Measurements from ENCODE around the gene TRIM72.

The TRIM72 gene

DNA sequence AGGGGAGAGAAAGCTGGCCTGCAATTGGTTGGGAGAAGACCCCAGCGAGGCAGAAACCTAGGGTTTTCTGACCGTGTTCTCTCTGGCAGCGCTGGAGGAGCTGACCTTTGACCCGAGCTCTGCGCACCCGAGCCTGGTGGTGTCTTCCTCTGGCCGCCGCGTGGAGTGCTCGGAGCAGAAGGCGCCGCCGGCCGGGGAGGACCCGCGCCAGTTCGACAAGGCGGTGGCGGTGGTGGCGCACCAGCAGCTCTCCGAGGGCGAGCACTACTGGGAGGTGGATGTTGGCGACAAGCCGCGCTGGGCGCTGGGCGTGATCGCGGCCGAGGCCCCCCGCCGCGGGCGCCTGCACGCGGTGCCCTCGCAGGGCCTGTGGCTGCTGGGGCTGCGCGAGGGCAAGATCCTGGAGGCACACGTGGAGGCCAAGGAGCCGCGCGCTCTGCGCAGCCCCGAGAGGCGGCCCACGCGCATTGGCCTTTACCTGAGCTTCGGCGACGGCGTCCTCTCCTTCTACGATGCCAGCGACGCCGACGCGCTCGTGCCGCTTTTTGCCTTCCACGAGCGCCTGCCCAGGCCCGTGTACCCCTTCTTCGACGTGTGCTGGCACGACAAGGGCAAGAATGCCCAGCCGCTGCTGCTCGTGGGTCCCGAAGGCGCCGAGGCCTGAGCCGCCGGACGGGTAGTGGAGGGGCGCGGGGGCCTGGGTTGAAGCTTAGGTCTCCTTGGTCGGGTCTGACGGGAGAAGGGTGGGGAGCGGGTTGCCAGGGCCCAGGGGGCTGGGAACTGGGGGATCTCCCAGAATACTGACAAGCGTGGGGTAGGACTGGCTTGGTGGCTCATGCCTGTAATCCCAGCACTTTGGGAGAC lies 10.4 kb downstream of the TRIM72 start:
- Histone ChIP-seq H3K79me2 (ENCODE audit: insufficient read depth, low read depth) (no peaks in the 10 kb centered on the region), H2AFZ (ENCODE audit: low read depth) (no peak overlapping the region), H3K9ac (no peak overlapping the region), H3K27me3 (ENCODE audit: insufficient read depth, low read depth) (no peaks in the 10 kb centered on the region), H3K4me3 (IDR thresholded peaks at IDR 0.05; ENCODE audit: insufficient read depth, low read depth, low read length) (no peak overlapping the region), H4K20me1 (ENCODE audit: insufficient read depth) (no peaks in the 10 kb centered on the region), H3K36me3 (ENCODE audit: insufficient read depth) (no peaks in the 10 kb centered on the region), H3K4me2 (no peak overlapping the region), H3K27ac (no peak overlapping the region), H3K4me1 (ENCODE audit: low read depth, poor library complexity, severe bottlenecking) (no peaks in the 10 kb centered on the region)
- TF ChIP-seq, protein P1, sequence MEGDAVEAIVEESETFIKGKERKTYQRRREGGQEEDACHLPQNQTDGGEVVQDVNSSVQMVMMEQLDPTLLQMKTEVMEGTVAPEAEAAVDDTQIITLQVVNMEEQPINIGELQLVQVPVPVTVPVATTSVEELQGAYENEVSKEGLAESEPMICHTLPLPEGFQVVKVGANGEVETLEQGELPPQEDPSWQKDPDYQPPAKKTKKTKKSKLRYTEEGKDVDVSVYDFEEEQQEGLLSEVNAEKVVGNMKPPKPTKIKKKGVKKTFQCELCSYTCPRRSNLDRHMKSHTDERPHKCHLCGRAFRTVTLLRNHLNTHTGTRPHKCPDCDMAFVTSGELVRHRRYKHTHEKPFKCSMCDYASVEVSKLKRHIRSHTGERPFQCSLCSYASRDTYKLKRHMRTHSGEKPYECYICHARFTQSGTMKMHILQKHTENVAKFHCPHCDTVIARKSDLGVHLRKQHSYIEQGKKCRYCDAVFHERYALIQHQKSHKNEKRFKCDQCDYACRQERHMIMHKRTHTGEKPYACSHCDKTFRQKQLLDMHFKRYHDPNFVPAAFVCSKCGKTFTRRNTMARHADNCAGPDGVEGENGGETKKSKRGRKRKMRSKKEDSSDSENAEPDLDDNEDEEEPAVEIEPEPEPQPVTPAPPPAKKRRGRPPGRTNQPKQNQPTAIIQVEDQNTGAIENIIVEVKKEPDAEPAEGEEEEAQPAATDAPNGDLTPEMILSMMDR (conservative IDR thresholded peaks at IDR 0.05; ENCODE audit: low read depth, low read length), result no peak

GRCh38 chr16:31225193-31225592 lies 11.3 kb downstream of the TRIM72 start:
- TF ChIP-seq, protein P1 (conservative IDR thresholded peaks at IDR 0.05; ENCODE audit: low read depth, low read length), result no peak
- Histone ChIP-seq H3K9ac (no peak overlapping the region), H3K4me1 (ENCODE audit: low read depth, poor library complexity, severe bottlenecking) (no peaks in the 10 kb centered on the region)

GRCh38 chr16:31228206-31228605 lies 14.3 kb downstream of the TRIM72 start:
- Histone ChIP-seq H3K9ac (no peak overlapping the region), H4K20me1 (ENCODE audit: insufficient read depth) (no peaks in the 10 kb centered on the region), H2AFZ (ENCODE audit: low read depth) (no peak overlapping the region), H3K79me2 (ENCODE audit: insufficient read depth, low read depth) (no peaks in the 10 kb centered on the region), H3K4me2 (no peak overlapping the region), H3K27ac (no peak overlapping the region), H3K36me3 (ENCODE audit: insufficient read depth) (no peaks in the 10 kb centered on the region), H3K27me3 (ENCODE audit: insufficient read depth, low read depth) (no peaks in the 10 kb centered on the region), H3K4me1 (ENCODE audit: low read depth, poor library complexity, severe bottlenecking) (no peaks in the 10 kb centered on the region), H3K4me3 (IDR thresholded peaks at IDR 0.05; ENCODE audit: insufficient read depth, low read depth, low read length) (no peak overlapping the region)
- TF ChIP-seq, protein P1 (conservative IDR thresholded peaks at IDR 0.05; ENCODE audit: low read depth, low read length), result no peak

More at GRCh38 chr16:31225193-31225592, 11.3 kb downstream of the TRIM72 start:
- Histone ChIP-seq H3K27ac (no peak overlapping the region), H3K4me3 (IDR thresholded peaks at IDR 0.05; ENCODE audit: insufficient read depth, low read depth, low read length) (no peak overlapping the region), H3K4me2 (no peak overlapping the region), H3K79me2 (ENCODE audit: insufficient read depth, low read depth) (no peaks in the 10 kb centered on the region), H3K36me3 (ENCODE audit: insufficient read depth) (no peaks in the 10 kb centered on the region), H2AFZ (ENCODE audit: low read depth) (no peak overlapping the region), H4K20me1 (ENCODE audit: insufficient read depth) (no peaks in the 10 kb centered on the region), H3K27me3 (ENCODE audit: insufficient read depth, low read depth) (no peaks in the 10 kb centered on the region)

GRCh38 chr16:31229501-31229900 lies 15.6 kb downstream of the TRIM72 start:
- TF ChIP-seq, protein P1 (conservative IDR thresholded peaks at IDR 0.05; ENCODE audit: low read depth, low read length), result no peak
- H3K27ac ChIP-seq, result no peak overlapping the region
- H3K4me2 ChIP-seq, result no peak overlapping the region
- H3K4me1 ChIP-seq (ENCODE audit: low read depth, poor library complexity, severe bottlenecking), result no peaks in the 10 kb centered on the region
- H3K4me3 ChIP-seq (IDR thresholded peaks at IDR 0.05; ENCODE audit: insufficient read depth, low read depth, low read length), result no peak overlapping the region
- H3K9ac ChIP-seq, result no peak overlapping the region
- H3K79me2 ChIP-seq (ENCODE audit: insufficient read depth, low read depth), result no peaks in the 10 kb centered on the region
- no peaks in the 10 kb centered on the region for H3K36me3 ChIP-seq (ENCODE audit: insufficient read depth)
- H4K20me1 ChIP-seq (ENCODE audit: insufficient read depth), result no peaks in the 10 kb centered on the region
- H3K27me3 ChIP-seq (ENCODE audit: insufficient read depth, low read depth), result no peaks in the 10 kb centered on the region
- H2AFZ ChIP-seq (ENCODE audit: low read depth), result no peak overlapping the region

Measured in KMS-11 (cell line).